Activated CD8-positive, alpha-beta T cell treated with anti-CD3 and anti-CD28 coated beads for 36 hours (primary cell): ENCODE measurements around the gene ING2. TPM values are rescaled to one million over a fixed set of nuclear protein-coding genes. Genes with fewer than 3 reads are reported as not detected.
A peak's percentile ranks its signal among the peaks of the same experiment; 100 is the strongest.
"Not testable (repeated sequence)": the region's sequence is repeated elsewhere in the genome, so short reads cannot be mapped to it uniquely, and the experiment has no call there.

Source experiments
- ATAC-seq: fragments of 200-7000 bp; cut with Tn5 transposase; one replicate; pipeline ENCODE4 v1.10.0; 2021; ENCODE audit warnings: mild to moderate bottlenecking, moderate library complexity
- CTCF ChIA-PET: fragments of 350-600 bp; sonication (Branson Sonifier 250); formaldehyde crosslinking; loops from one replicate; lab custom pipeline; 2021; ENCODE audit warnings: antibody characterized with exemption; lab: Charles Lee
- POLR2A ChIA-PET: fragments of 350-600 bp; sonication (Branson Sonifier 250); formaldehyde crosslinking; loops from one replicate; lab custom pipeline; 2021; ENCODE audit warnings: antibody characterized with exemption; lab: Charles Lee
- DNase-seq: peaks from one replicate; pipeline ENCODE4 v3.0.0-alpha.2; 2020
- H3K27ac Mint-ChIP-seq: one replicate; pipeline ENCODE4 v1.8.0; 2021; ENCODE audit warnings: mild to moderate bottlenecking, mixed read lengths
- H3K27me3 Mint-ChIP-seq: one replicate; pipeline ENCODE4 v1.8.0; 2021; ENCODE audit warnings: mixed read lengths
- H3K36me3 Mint-ChIP-seq: one replicate; pipeline ENCODE4 v1.8.0; 2021; ENCODE audit warnings: low read depth, mixed read lengths
- H3K4me1 Mint-ChIP-seq: one replicate; pipeline ENCODE4 v1.8.0; 2021; ENCODE audit warnings: low read depth, mixed read lengths
- H3K4me3 Mint-ChIP-seq: one replicate; pipeline ENCODE4 v1.8.0; 2021; ENCODE audit warnings: mild to moderate bottlenecking, moderate library complexity, mixed read lengths
- H3K9me3 Mint-ChIP-seq: one replicate; pipeline ENCODE4 v1.8.0; 2021; ENCODE audit warnings: mixed read lengths
- CTCF ChIP-seq: fragments of 200-600 bp; IDR thresholded peaks from one replicate; pipeline ENCODE4 v1.8.0; 2022; ENCODE audit warnings: antibody characterized with exemption, mild to moderate bottlenecking
- intact Hi-C: fragments of 100-400 bp; cut with micrococcal nuclease; formaldehyde crosslinking; loops from one replicate; pipeline ENCODE4 v1.10.0; 2022
- total RNA-seq, 2 experiments: library from RNA; stranded (reverse); gene quantifications; one replicate each; pipeline ENCODE4 v1.2.3, GENCODE V29; 2021

Gene ING2, protein sequence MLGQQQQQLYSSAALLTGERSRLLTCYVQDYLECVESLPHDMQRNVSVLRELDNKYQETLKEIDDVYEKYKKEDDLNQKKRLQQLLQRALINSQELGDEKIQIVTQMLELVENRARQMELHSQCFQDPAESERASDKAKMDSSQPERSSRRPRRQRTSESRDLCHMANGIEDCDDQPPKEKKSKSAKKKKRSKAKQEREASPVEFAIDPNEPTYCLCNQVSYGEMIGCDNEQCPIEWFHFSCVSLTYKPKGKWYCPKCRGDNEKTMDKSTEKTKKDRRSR
- total RNA-seq: 10 to 100 TPM; 18.2 to 21.0 TPM

GRCh38 chr4:183504930-183505610, at the start of gene ING2:
TSS of gene ING2 (plus strand) at chr4:183505058. CDS start at chr4:183505196, 138 bp downstream.
- CTCF ChIA-PET: interaction anchor here (1.0 kb wide), 1 partner anchor 36 kb away, joined by 3 read pairs; no protein-coding TSS in a partner anchor
- peaks cover under 1% of the 10 kb centered on the region for H3K36me3 Mint-ChIP-seq
- DNase-seq: no peak

GRCh38 chr4:183455431-183456195, 49.2 kb upstream of the ING2 start:
- peaks cover 16% of the 10 kb centered on the region for H3K4me1 Mint-ChIP-seq
- TF ChIP-seq CTCF: no peak
- intact Hi-C loops: no loop called here
- DNase-seq (peak; percentile 23), ATAC-seq (peak; percentile 20)
- H3K27ac Mint-ChIP-seq: peak overlapping the region; percentile 70
- H3K27me3 Mint-ChIP-seq: no peaks in the 10 kb centered on the region
- peaks cover 5% of the 10 kb centered on the region for H3K36me3 Mint-ChIP-seq
- ChIA-PET POLR2A (interaction anchor here (1.2 kb wide), 1 partner anchor 9 kb away, joined by 4 read pairs; no protein-coding TSS in a partner anchor), CTCF (interaction anchor here (1.2 to 1.4 kb wide), 2 partner anchors 14 to 18 kb away, joined by 3 read pairs; no protein-coding TSS in a partner anchor)
- H3K4me3 Mint-ChIP-seq: no peak overlapping the region
- H3K9me3 Mint-ChIP-seq: no peaks in the 10 kb centered on the region

More at GRCh38 chr4:183504930-183505610, at the start of gene ING2:
- no peak for TF ChIP-seq CTCF
- no peaks in the 10 kb centered on the region for H3K9me3 Mint-ChIP-seq
- peak; percentile 52 for ATAC-seq
- peak within 1 kb of the TSS; percentile 93 for H3K4me3 Mint-ChIP-seq
- intact Hi-C loops: loop anchor here (2.0 to 10.0 kb wide), 2 partner anchors 60 to 150 kb away; partner anchors contain the start of genes CDKN2AIP, RWDD4 and TRAPPC11
- H3K27ac Mint-ChIP-seq: peak within 1 kb of the TSS; percentile 97
- peaks cover 33% of the 10 kb centered on the region for H3K4me1 Mint-ChIP-seq
- H3K27me3 Mint-ChIP-seq: no peaks in the 10 kb centered on the region
- POLR2A ChIA-PET: interaction anchor here (0.6 to 4.7 kb wide), 8 partner anchors 9 to 907 kb away, joined by 3 to 28 read pairs (median 4); partner anchors contain the start of gene CDKN2AIP

- no peaks in the 10 kb centered on the region for H3K36me3 Mint-ChIP-seq
- H3K27me3 Mint-ChIP-seq: no peaks in the 10 kb centered on the region
- H3K9me3 Mint-ChIP-seq: no peaks in the 10 kb centered on the region
- ChIA-PET POLR2A (no interaction called here), CTCF (no interaction called here)
- H3K4me1 Mint-ChIP-seq: peaks cover 16% of the 10 kb centered on the region
- no peak overlapping the region for H3K4me3 Mint-ChIP-seq
- no peak for TF ChIP-seq CTCF
- no peak for ATAC-seq
- intact Hi-C loops: no loop called here
- H3K27ac Mint-ChIP-seq: no peak overlapping the region
- no peak for DNase-seq
Observed at GRCh38 chr4:183458005-183458404, 46.9 kb upstream of the ING2 start.

- ATAC-seq, H3K4me1 Mint-ChIP-seq, intact Hi-C loops, H3K9me3 Mint-ChIP-seq, H3K27ac Mint-ChIP-seq, H3K36me3 Mint-ChIP-seq, H3K27me3 Mint-ChIP-seq, H3K4me3 Mint-ChIP-seq: not testable (repeated sequence)
- POLR2A ChIA-PET: interaction anchor here (1.2 kb wide), 1 partner anchor 81 kb away, joined by 3 read pairs; no protein-coding TSS in a partner anchor
- peak; percentile 10 for DNase-seq
- CTCF ChIA-PET: interaction anchor here (1.0 kb wide), 2 partner anchors 9 to 136 kb away, joined by 3 read pairs; no protein-coding TSS in a partner anchor
Observed at GRCh38 chr4:183463903-183464619, 40.8 kb upstream of the ING2 start.

- DNase-seq, H3K36me3 Mint-ChIP-seq, H3K4me3 Mint-ChIP-seq, POLR2A ChIA-PET, CTCF ChIA-PET, intact Hi-C loops, H3K27ac Mint-ChIP-seq, H3K9me3 Mint-ChIP-seq, H3K27me3 Mint-ChIP-seq, H3K4me1 Mint-ChIP-seq, ATAC-seq: not testable (repeated sequence)
Observed at GRCh38 chr4:183465879-183466278, 39.0 kb upstream of the ING2 start.
